HCT116 (cell line): Measurements from ENCODE around the gene SLC41A3. TPM values are rescaled to one million over a fixed set of nuclear protein-coding genes. Genes with fewer than 3 reads are reported as not detected.

Source experiments
- ATAC-seq: fragments of 200-7000 bp; cut with Tn5 transposase; 2 replicates; pipeline ENCODE4 v1.9.1; 2020; ENCODE audit warnings: mild to moderate bottlenecking, moderate library complexity
- BruUV-seq: library from RNA; stranded (reverse); fragments of 400-500 nt; replicated peaks from 2 replicates; lab custom pipeline; 2021; lab: Mats Ljungman, UMichigan
- CTCF ChIA-PET: fragments of 300-600 bp; sonication (Branson Sonifier 250); formaldehyde crosslinking; loops from one replicate; lab custom pipeline; 2021; ENCODE audit warnings: antibody characterized with exemption; lab: Charles Lee
- POLR2A ChIA-PET: fragments of 300-600, 350-600 bp; sonication (Branson Sonifier 250); formaldehyde crosslinking; loops from one replicate; lab custom pipeline; 2021; ENCODE audit warnings: antibody characterized with exemption; lab: Charles Lee
- RAD21 ChIA-PET, 2 experiments: fragments of 300-600 bp; sonication (Branson Sonifier 250); formaldehyde crosslinking; loops; one replicate each; lab custom pipeline; 2023; ENCODE audit warnings: low total read pairs in 2 of 2; ENCODE audit not compliant: uncharacterized antibody in 2 of 2, unreplicated experiment in 2 of 2, low non-redundant PET in 1 of 2; lab: Charles Lee
- DNase-seq: peaks from one replicate; pipeline ENCODE4 v3.0.0-alpha.2; 2010; ENCODE audit warnings: low read depth, low spot score
- H2AFZ ChIP-seq: fragments of 200-600 bp; shearing (Covaris generic), sonication (generic); 2 replicates; pipeline ENCODE4 v1.6.1; 2017; ENCODE audit warnings: low read depth, mixed run types, mixed read lengths, antibody characterized with exemption, low read length; ENCODE audit not compliant: poor library complexity, severe bottlenecking
- H3K27ac ChIP-seq: 2 replicates; pipeline ENCODE4 v1.5.1; 2012; ENCODE audit warnings: low read depth, low read length
- H3K27me3 ChIP-seq: fragments of 200-600 bp; sonication (generic); 2 replicates; pipeline ENCODE4 v1.6.1; 2016; ENCODE audit warnings: mixed run types, low read length, mixed read lengths; ENCODE audit not compliant: insufficient read depth
- H3K36me3 ChIP-seq, 2 experiments: fragments of 200-500 bp in 1 of 2; fragments of 200-600 bp in 1 of 2; sonication (Bioruptor generic) in 1 of 2; sonication (generic) in 1 of 2; 2 replicates each; pipeline versions ENCODE4 v1.5.1 to v1.6.1; 2014 to 2016; ENCODE audit warnings: low read length in 2 of 2, inconsistent platforms in 1 of 2, mixed read lengths in 1 of 2, mixed run types in 1 of 2; ENCODE audit not compliant: insufficient read depth in 2 of 2, control insufficient read depth in 1 of 2
- H3K4me1 ChIP-seq, 2 experiments: fragments of 200-600 bp in 1 of 2; sonication (generic) in 1 of 2; 2 replicates each; pipeline versions ENCODE4 v1.5.1 to v1.6.1; 2012 to 2017; ENCODE audit warnings: low read length in 2 of 2, inconsistent platforms in 1 of 2, mild to moderate bottlenecking in 1 of 2, mixed read lengths in 1 of 2, mixed run types in 1 of 2, moderate library complexity in 1 of 2; ENCODE audit not compliant: insufficient read depth in 2 of 2, control insufficient read depth in 1 of 2
- H3K4me2 ChIP-seq: fragments of 200-600 bp; sonication (generic); 2 replicates; pipeline ENCODE4 v1.6.1; 2017; ENCODE audit warnings: mixed run types, low read length, mixed read lengths
- H3K4me3 ChIP-seq, 2 experiments: fragments of 200-600 bp in 1 of 2; sonication (generic) in 1 of 2; replicated peaks in 1 of 2; 2 replicates each; pipeline ENCODE4 v1.5.1; 2011 to 2016; ENCODE audit warnings: low read length in 2 of 2, control low read depth in 1 of 2, low read depth in 1 of 2, mild to moderate bottlenecking in 1 of 2, mixed read lengths in 1 of 2, mixed run types in 1 of 2
- H3K79me2 ChIP-seq: fragments of 200-600 bp; sonication (generic); 2 replicates; pipeline ENCODE4 v1.6.1; 2017; ENCODE audit warnings: mild to moderate bottlenecking, mixed run types, low read length, moderate library complexity, mixed read lengths; ENCODE audit not compliant: insufficient read depth
- H3K9ac ChIP-seq: fragments of 200-600 bp; sonication (generic); 2 replicates; pipeline ENCODE4 v1.6.1; 2016; ENCODE audit warnings: low read length, mixed read lengths
- H3K9me2 ChIP-seq: fragments of 200-600 bp; sonication (generic), shearing (Covaris generic); 2 replicates; pipeline ENCODE4 v1.6.1; 2017; ENCODE audit warnings: mixed run types, mild to moderate bottlenecking, moderate library complexity; ENCODE audit not compliant: insufficient read depth
- H3K9me3 ChIP-seq, 2 experiments: fragments of 200-500 bp in 1 of 2; fragments of 200-600 bp in 1 of 2; sonication (Bioruptor generic) in 1 of 2; sonication (generic) in 1 of 2; 2 replicates each; pipeline ENCODE4 v1.6.1; 2014 to 2017; ENCODE audit warnings: low read length in 2 of 2, mixed read lengths in 2 of 2, inconsistent platforms in 1 of 2, low read depth in 1 of 2, mild to moderate bottlenecking in 1 of 2, mixed run types in 1 of 2, moderate library complexity in 1 of 2; ENCODE audit not compliant: control insufficient read depth in 1 of 2, insufficient read depth in 1 of 2
- H4K20me1 ChIP-seq: fragments of 200-600 bp; sonication (generic), shearing (Covaris generic); 2 replicates; pipeline ENCODE4 v1.6.1; 2017; ENCODE audit warnings: mixed run types, mild to moderate bottlenecking, moderate library complexity; ENCODE audit not compliant: insufficient read depth
- CBX3 ChIP-seq: IDR thresholded peaks from 2 replicates; pipeline ENCODE4 v1.6.1; 2012; ENCODE audit warnings: low read depth
- EGR1 ChIP-seq: IDR thresholded peaks from 2 replicates; pipeline ENCODE4 v1.6.1; 2012; ENCODE audit warnings: low read depth
- ELF1 ChIP-seq: IDR thresholded peaks from 2 replicates; pipeline ENCODE4 v1.6.1; 2012; ENCODE audit warnings: low read depth, borderline replicate concordance
- FOSL1 ChIP-seq: IDR thresholded peaks from 2 replicates; pipeline ENCODE4 v1.6.1; 2012; ENCODE audit warnings: low read depth
- POLR2AphosphoS5 ChIP-seq: IDR thresholded peaks from 2 replicates; pipeline ENCODE4 v1.6.1; 2011; ENCODE audit warnings: mild to moderate bottlenecking, low read depth, low read length, moderate library complexity
- RAD21 ChIP-seq: IDR thresholded peaks from 2 replicates; pipeline ENCODE4 v1.6.1; 2012; ENCODE audit warnings: low read depth, mild to moderate bottlenecking
- SIN3A ChIP-seq: IDR thresholded peaks from 2 replicates; pipeline ENCODE4 v1.6.1; 2012; ENCODE audit warnings: low read depth
- SP1 ChIP-seq: IDR thresholded peaks from 2 replicates; pipeline ENCODE4 v1.6.1; 2012; ENCODE audit warnings: low read depth
- SRF ChIP-seq: IDR thresholded peaks from 2 replicates; pipeline ENCODE4 v1.6.1; 2012; ENCODE audit warnings: low read depth
- YY1 ChIP-seq: IDR thresholded peaks from 2 replicates; pipeline ENCODE4 v1.6.1; 2011; ENCODE audit warnings: low read length, low read depth, moderate library complexity, mild to moderate bottlenecking; ENCODE audit not compliant: insufficient replicate concordance; ENCODE audit errors: extremely low read depth
- intact Hi-C: fragments of 100-400 bp; cut with micrococcal nuclease; formaldehyde crosslinking; loops from 2 replicates; pipeline ENCODE4 v1.10.0; 2022
- total RNA-seq: library from RNA; stranded (reverse); gene quantifications from one replicate; pipeline ENCODE4 v1.2.1, GENCODE V29; 2021; ENCODE audit not compliant: unreplicated experiment
- TF ChIP-seq, protein P1 (sequence below), 3 experiments: fragments of 200-600 bp in 1 of 3; sonication (generic) in 1 of 3; IDR thresholded peaks in 2 of 3; conservative IDR thresholded peaks in 1 of 3; 2 replicates each; pipeline ENCODE4 v1.5.1; 2012 to 2017; ENCODE audit warnings: low read depth in 2 of 3, low read length in 2 of 3, antibody characterized with exemption in 1 of 3, borderline replicate concordance in 1 of 3, control low read depth in 1 of 3, mild to moderate bottlenecking in 1 of 3, mixed read lengths in 1 of 3, mixed run types in 1 of 3, moderate library complexity in 1 of 3; ENCODE audit not compliant: insufficient read depth in 1 of 3
- TF ChIP-seq, protein P2 (sequence below): IDR thresholded peaks from 2 replicates; pipeline ENCODE4 v1.6.1; 2012; ENCODE audit warnings: low read depth
- TF ChIP-seq, protein P3 (sequence below): IDR thresholded peaks from 2 replicates; pipeline ENCODE4 v1.6.1; 2011; ENCODE audit warnings: mild to moderate bottlenecking, low read length, moderate library complexity; ENCODE audit not compliant: insufficient replicate concordance; ENCODE audit errors: extremely low read depth

The SLC41A3 gene
- total RNA-seq, 1 experiment from 2014 or later: 45.9 TPM

DNA sequence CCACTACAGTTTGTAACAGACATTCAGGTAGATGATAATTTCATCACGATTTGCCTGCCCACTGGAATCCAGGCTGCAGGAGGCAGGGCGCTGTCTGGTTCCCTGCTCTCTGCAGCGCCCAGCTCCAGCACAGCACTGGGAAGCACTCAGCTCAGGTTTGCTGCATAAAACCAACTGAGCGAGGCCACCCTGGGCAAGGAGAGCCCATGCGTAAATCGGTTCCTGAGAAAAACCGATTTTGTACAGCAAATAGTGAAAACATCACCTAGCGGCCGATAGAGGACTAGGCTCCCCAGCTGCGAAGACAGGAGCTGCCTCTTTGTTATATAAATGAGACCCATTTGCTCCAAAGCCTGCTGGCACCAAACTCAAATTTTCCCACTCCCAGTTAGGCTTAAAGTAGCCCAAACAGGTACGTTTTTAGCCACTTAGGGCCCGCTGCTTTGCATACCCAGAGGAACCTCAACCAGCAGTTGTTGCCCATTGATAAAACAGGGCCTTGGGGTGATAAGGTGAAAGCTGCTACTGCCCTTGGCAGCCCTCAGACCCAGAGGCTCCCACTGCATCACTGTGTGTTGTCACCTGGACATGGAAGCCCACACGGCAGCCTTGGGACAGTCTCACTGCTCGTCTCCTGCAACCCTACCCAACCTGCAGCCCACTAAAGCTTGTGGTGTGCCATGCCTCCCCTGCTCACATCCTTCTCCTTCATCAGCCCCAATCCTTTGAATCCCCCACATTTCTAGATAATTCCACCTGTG lies 49.0 kb upstream of the SLC41A3 start:
- RAD21 ChIA-PET: interaction anchor here in 1 of 2 experiments (1.4 kb wide), 1 partner anchor 65 kb away, joined by 3 read pairs; no protein-coding TSS in a partner anchor
- TF ChIP-seq CBX3 (no peak), SIN3A (no peak), YY1 (no peak), SP1 (no peak), SRF (no peak), EGR1 (no peak), RAD21 (no peak), ELF1 (no peak), POLR2AphosphoS5 (no peak), FOSL1 (no peak)
- TF ChIP-seq, protein P1, sequence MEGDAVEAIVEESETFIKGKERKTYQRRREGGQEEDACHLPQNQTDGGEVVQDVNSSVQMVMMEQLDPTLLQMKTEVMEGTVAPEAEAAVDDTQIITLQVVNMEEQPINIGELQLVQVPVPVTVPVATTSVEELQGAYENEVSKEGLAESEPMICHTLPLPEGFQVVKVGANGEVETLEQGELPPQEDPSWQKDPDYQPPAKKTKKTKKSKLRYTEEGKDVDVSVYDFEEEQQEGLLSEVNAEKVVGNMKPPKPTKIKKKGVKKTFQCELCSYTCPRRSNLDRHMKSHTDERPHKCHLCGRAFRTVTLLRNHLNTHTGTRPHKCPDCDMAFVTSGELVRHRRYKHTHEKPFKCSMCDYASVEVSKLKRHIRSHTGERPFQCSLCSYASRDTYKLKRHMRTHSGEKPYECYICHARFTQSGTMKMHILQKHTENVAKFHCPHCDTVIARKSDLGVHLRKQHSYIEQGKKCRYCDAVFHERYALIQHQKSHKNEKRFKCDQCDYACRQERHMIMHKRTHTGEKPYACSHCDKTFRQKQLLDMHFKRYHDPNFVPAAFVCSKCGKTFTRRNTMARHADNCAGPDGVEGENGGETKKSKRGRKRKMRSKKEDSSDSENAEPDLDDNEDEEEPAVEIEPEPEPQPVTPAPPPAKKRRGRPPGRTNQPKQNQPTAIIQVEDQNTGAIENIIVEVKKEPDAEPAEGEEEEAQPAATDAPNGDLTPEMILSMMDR (IDR thresholded peaks at IDR 0.05 in 2 of 3, conservative IDR thresholded peaks at IDR 0.05 in 1 of 3; ENCODE audit: borderline replicate concordance in 1 of 3, insufficient read depth in 1 of 3, low read depth in 2 of 3, low read length in 2 of 3): no peak
- TF ChIP-seq, protein P2, sequence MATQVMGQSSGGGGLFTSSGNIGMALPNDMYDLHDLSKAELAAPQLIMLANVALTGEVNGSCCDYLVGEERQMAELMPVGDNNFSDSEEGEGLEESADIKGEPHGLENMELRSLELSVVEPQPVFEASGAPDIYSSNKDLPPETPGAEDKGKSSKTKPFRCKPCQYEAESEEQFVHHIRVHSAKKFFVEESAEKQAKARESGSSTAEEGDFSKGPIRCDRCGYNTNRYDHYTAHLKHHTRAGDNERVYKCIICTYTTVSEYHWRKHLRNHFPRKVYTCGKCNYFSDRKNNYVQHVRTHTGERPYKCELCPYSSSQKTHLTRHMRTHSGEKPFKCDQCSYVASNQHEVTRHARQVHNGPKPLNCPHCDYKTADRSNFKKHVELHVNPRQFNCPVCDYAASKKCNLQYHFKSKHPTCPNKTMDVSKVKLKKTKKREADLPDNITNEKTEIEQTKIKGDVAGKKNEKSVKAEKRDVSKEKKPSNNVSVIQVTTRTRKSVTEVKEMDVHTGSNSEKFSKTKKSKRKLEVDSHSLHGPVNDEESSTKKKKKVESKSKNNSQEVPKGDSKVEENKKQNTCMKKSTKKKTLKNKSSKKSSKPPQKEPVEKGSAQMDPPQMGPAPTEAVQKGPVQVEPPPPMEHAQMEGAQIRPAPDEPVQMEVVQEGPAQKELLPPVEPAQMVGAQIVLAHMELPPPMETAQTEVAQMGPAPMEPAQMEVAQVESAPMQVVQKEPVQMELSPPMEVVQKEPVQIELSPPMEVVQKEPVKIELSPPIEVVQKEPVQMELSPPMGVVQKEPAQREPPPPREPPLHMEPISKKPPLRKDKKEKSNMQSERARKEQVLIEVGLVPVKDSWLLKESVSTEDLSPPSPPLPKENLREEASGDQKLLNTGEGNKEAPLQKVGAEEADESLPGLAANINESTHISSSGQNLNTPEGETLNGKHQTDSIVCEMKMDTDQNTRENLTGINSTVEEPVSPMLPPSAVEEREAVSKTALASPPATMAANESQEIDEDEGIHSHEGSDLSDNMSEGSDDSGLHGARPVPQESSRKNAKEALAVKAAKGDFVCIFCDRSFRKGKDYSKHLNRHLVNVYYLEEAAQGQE: no peak
- TF ChIP-seq, protein P3, sequence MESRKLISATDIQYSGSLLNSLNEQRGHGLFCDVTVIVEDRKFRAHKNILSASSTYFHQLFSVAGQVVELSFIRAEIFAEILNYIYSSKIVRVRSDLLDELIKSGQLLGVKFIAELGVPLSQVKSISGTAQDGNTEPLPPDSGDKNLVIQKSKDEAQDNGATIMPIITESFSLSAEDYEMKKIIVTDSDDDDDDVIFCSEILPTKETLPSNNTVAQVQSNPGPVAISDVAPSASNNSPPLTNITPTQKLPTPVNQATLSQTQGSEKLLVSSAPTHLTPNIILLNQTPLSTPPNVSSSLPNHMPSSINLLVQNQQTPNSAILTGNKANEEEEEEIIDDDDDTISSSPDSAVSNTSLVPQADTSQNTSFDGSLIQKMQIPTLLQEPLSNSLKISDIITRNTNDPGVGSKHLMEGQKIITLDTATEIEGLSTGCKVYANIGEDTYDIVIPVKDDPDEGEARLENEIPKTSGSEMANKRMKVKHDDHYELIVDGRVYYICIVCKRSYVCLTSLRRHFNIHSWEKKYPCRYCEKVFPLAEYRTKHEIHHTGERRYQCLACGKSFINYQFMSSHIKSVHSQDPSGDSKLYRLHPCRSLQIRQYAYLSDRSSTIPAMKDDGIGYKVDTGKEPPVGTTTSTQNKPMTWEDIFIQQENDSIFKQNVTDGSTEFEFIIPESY: no peak
- H3K9me2 ChIP-seq: no peaks in the 10 kb centered on the region
- no peaks in the 10 kb centered on the region for H3K79me2 ChIP-seq
- DNase-seq (no peak), ATAC-seq (no peak)
- H3K27me3 ChIP-seq: no peaks in the 10 kb centered on the region
- no peak overlapping the region for H3K4me2 ChIP-seq
- H2AFZ ChIP-seq: no peak overlapping the region
- H3K36me3 ChIP-seq: no peaks in the 10 kb centered on the region
- intact Hi-C loops: loop anchor here (5.0 to 10.0 kb wide), 2 partner anchors 389 to 1412 kb away; partner anchors contain the start of gene CHST13
- no peak overlapping the region for H3K27ac ChIP-seq
- CTCF ChIA-PET: interaction anchor here (0.9 to 1.5 kb wide), 2 partner anchors 31 to 216 kb away, joined by 3 read pairs; no protein-coding TSS in a partner anchor
- no peak overlapping the region for H3K4me3 ChIP-seq
- H4K20me1 ChIP-seq: no peaks in the 10 kb centered on the region
- H3K4me1 ChIP-seq: peaks cover 0 to 4% of the 10 kb centered on the region in 2 experiments; a peak in 1 of 4 replicates
- BruUV-seq: no TSS peak
- H3K9ac ChIP-seq: no peak overlapping the region
- no peaks in the 10 kb centered on the region for H3K9me3 ChIP-seq
- POLR2A ChIA-PET: no interaction called here
